GM12878 (cell line): ENCODE results near the gene HLA-DRB1. TPM values are rescaled to one million over a fixed set of nuclear protein-coding genes. Genes with fewer than 3 reads are reported as not detected.

Experiments
- ATAC-seq: fragments of 200-7000 bp; cut with Tn5 transposase; 3 replicates; pipeline ENCODE4 v1.9.1; 2020; ENCODE audit warnings: mild to moderate bottlenecking, moderate library complexity
- BruUV-seq: library from RNA; stranded (reverse); fragments of 400-500 nt; replicated peaks from 2 replicates; lab custom pipeline; 2021; lab: Mats Ljungman, UMichigan
- CTCF ChIA-PET: fragments of 300-600 bp; sonication (Branson Sonifier 250); formaldehyde crosslinking; extraction: SDS; loops from one replicate; lab custom pipeline; 2021; ENCODE audit warnings: inconsistent platforms; lab: Yijun Ruan, JAX
- POLR2A ChIA-PET: fragments of 350-600 bp; formaldehyde crosslinking; extraction: SDS; loops from one replicate; lab custom pipeline; 2021; ENCODE audit warnings: inconsistent platforms; lab: Charles Lee
- RAD21 ChIA-PET: fragments of 300-600 bp; sonication (Branson Sonifier 250); formaldehyde crosslinking; loops from one replicate; lab custom pipeline; 2023; ENCODE audit warnings: antibody characterized with exemption; ENCODE audit not compliant: unreplicated experiment; lab: Charles Lee
- SMC1A ChIA-PET: fragments of 300-600 bp; sonication (Branson Sonifier 250); formaldehyde crosslinking; loops from one replicate; lab custom pipeline; 2023; ENCODE audit not compliant: unreplicated experiment, uncharacterized antibody; lab: Charles Lee
- DNase-seq: peaks from one replicate; pipeline ENCODE4 v3.0.0-alpha.2; 2011; ENCODE audit warnings: low read depth, low spot score
- FAIRE-seq: peaks from 3 replicates; lab custom pipeline; 2011; peaks lifted over from hg19 to GRCh38; lab: Jason Lieb, UNC
- H2AFZ ChIP-seq: 2 replicates; pipeline ENCODE4 v1.6.0; 2011; ENCODE audit warnings: low read depth, low read length, control low read depth; ENCODE audit not compliant: control insufficient read depth
- H3K27ac ChIP-seq: 2 replicates; pipeline ENCODE4 v1.5.1; 2011; ENCODE audit warnings: control low read depth; ENCODE audit not compliant: control insufficient read depth, insufficient read depth
- H3K27me3 ChIP-seq, 2 experiments: replicated peaks in 1 of 2; 2 replicates each; pipeline versions ENCODE4 v1.6.0 to v1.6.1; 2011; ENCODE audit warnings: low read length in 1 of 2; ENCODE audit not compliant: control insufficient read depth in 2 of 2, insufficient read depth in 2 of 2
- H3K36me3 ChIP-seq, 2 experiments: 2 replicates each; pipeline ENCODE4 v1.5.1; 2011; ENCODE audit warnings: low read length in 1 of 2; ENCODE audit not compliant: control insufficient read depth in 2 of 2, insufficient read depth in 2 of 2
- H3K4me1 ChIP-seq: 2 replicates; pipeline ENCODE4 v1.6.1; 2011; ENCODE audit warnings: mild to moderate bottlenecking, low read length, moderate library complexity, mixed read lengths; ENCODE audit not compliant: control insufficient read depth, insufficient read depth
- H3K4me2 ChIP-seq: 2 replicates; pipeline ENCODE4 v1.6.0; 2011; ENCODE audit warnings: control low read depth; ENCODE audit not compliant: control insufficient read depth, insufficient read depth
- H3K4me3 ChIP-seq: fragments of 200-600 bp; sonication (generic); 2 replicates; pipeline ENCODE4 v1.5.1; 2016
- H3K79me2 ChIP-seq: 2 replicates; pipeline ENCODE4 v1.6.0; 2011; ENCODE audit warnings: low read length; ENCODE audit not compliant: control insufficient read depth, insufficient read depth
- H3K9ac ChIP-seq: 2 replicates; pipeline ENCODE4 v1.8.0; 2011; ENCODE audit warnings: low read length, control low read depth, mixed read lengths; ENCODE audit not compliant: control insufficient read depth, insufficient read depth
- H3K9me3 ChIP-seq: replicated peaks from 3 replicates; pipeline ENCODE4 v1.5.1; 2011; ENCODE audit warnings: mild to moderate bottlenecking, low read length; ENCODE audit not compliant: control insufficient read depth, insufficient read depth
- H4K20me1 ChIP-seq: 2 replicates; pipeline ENCODE4 v1.6.0; 2011; ENCODE audit not compliant: control insufficient read depth, insufficient read depth
- CBX5 ChIP-seq: sonication (generic); IDR thresholded peaks from 2 replicates; pipeline ENCODE4 v1.6.1; 2016; ENCODE audit warnings: low read depth, moderate library complexity, mild to moderate bottlenecking, inconsistent platforms
- HDAC2 ChIP-seq: fragments of 200-600 bp; sonication (generic); IDR thresholded peaks from 2 replicates; pipeline ENCODE4 v1.6.1; 2017
- KDM1A ChIP-seq: fragments of 200-600 bp; sonication (generic); IDR thresholded peaks from 2 replicates; pipeline ENCODE4 v1.6.1; 2016; ENCODE audit warnings: borderline replicate concordance
- MAX ChIP-seq: IDR thresholded peaks from 2 replicates; pipeline ENCODE4 v1.6.1; 2012; ENCODE audit warnings: low read depth, low read length, improper control_type of control experiment
- NBN ChIP-seq: fragments of 450-650 bp; IDR thresholded peaks from 2 replicates; pipeline ENCODE4 v1.6.1; 2016
- POLR2A ChIP-seq: IDR thresholded peaks from 2 replicates; pipeline ENCODE4 v1.6.1; 2011; ENCODE audit warnings: low read depth, mild to moderate bottlenecking, low read length
- POLR2AphosphoS5 ChIP-seq: IDR thresholded peaks from 2 replicates; pipeline ENCODE4 v1.6.1; 2011; ENCODE audit warnings: mild to moderate bottlenecking, low read length, inconsistent platforms
- RAD21 ChIP-seq: IDR thresholded peaks from 2 replicates; pipeline ENCODE4 v1.6.1; 2011; ENCODE audit warnings: mild to moderate bottlenecking, low read depth, low read length, moderate library complexity; ENCODE audit not compliant: insufficient read depth
- RELA ChIP-seq: fragments of 450-650 bp; IDR thresholded peaks from 2 replicates; pipeline ENCODE4 v1.8.0; 2014; ENCODE audit warnings: borderline replicate concordance; ENCODE audit not compliant: partially characterized antibody
- REST ChIP-seq: IDR thresholded peaks from 2 replicates; pipeline ENCODE4 v1.6.1; 2012; ENCODE audit warnings: mild to moderate bottlenecking, low read depth, low read length
- SIN3A ChIP-seq: IDR thresholded peaks from 2 replicates; pipeline ENCODE4 v1.6.1; 2012; ENCODE audit warnings: low read depth, low read length, improper control_type of control experiment
- SMAD1 ChIP-seq: fragments of 450-650 bp; IDR thresholded peaks from 2 replicates; pipeline ENCODE4 v1.6.1; 2018; ENCODE audit warnings: mild to moderate bottlenecking, low read depth; ENCODE audit not compliant: partially characterized antibody
- WGBS: methylation state at CpG from one replicate; pipeline ENCODE4 v1.1.6; 2016; ENCODE audit warnings: low lambda C conversion rate; ENCODE audit not compliant: insufficient replicate concordance, insufficient coverage; ENCODE audit errors: missing lambda C conversion rate; 5-methylcytosine and 5-hydroxymethylcytosine counted together
- in situ Hi-C: fragments of 300-500 bp; cut with MboI; formaldehyde crosslinking; loops from 9 replicates; pipeline ENCODE4 v1.14.3; 2018; ENCODE audit warnings: mixed read lengths
- intact Hi-C: fragments of 100-400 bp; cut with micrococcal nuclease; formaldehyde crosslinking; loops from one replicate; pipeline ENCODE4 v1.14.2; 2022; ENCODE audit not compliant: unreplicated experiment
- polyA plus RNA-seq, 11 experiments: library from polyadenylated mRNA; depleted of rRNA in 4 of 11; unstranded in 6 of 11; stranded (reverse) in 5 of 11; fragments of >200 nt; fragmentation: Nextera tagmentation in 4 of 11; fragmentation: Illumina TruSeq in 1 of 11; extraction: Ambion mirVana in 4 of 11; extraction: Trizol in 1 of 11; gene quantifications; 1 replicate in 1 of 11; 2 replicates in 10 of 11; pipeline versions ENCODE4 v1.2.1 to v1.2.3, GENCODE V29; 2011 to 2016; ENCODE audit warnings: inconsistent platforms in 2 of 11, missing spikeins in 2 of 11, low read depth in 1 of 11
- total RNA-seq, 4 experiments: library from RNA; depleted of rRNA in 3 of 4; stranded (reverse); fragments of >200 nt in 3 of 4; fragmentation: Illumina TruSeq in 1 of 4; extraction: Trizol in 1 of 4; gene quantifications; 2 replicates each; pipeline versions ENCODE4 v1.2.1 to v1.2.3, GENCODE V29; 2013 to 2021

HLA-DRB1 gene
- total and polyA plus RNA-seq, 10 of the 15 experiments (the other 5 are each of a cell fraction or from before 2014, with no cell fraction given) = 312 to 1,082 (median 604) TPM

- TF ChIP-seq MAX = no peak
- no peak for TF ChIP-seq CBX5
- no peak for TF ChIP-seq RAD21
- TF ChIP-seq RELA = no peak
- TF ChIP-seq NBN = no peak
- no peak for TF ChIP-seq REST
- TF ChIP-seq KDM1A = no peak
- TF ChIP-seq SIN3A = no peak
- TF ChIP-seq POLR2A = no peak
- no peak for TF ChIP-seq HDAC2
These were observed 9.1 kb downstream of the HLA-DRB1 start (continued) for GRCh38 chr6:32580593-32580992.

- TF ChIP-seq POLR2AphosphoS5 = peak; percentile 40; the same call in 1 of the 2 replicates
- TF ChIP-seq SMAD1 = no peak
- TF ChIP-seq POLR2A = peak; percentile 42; the same call in 1 of the 2 replicates
- H3K36me3 ChIP-seq = peaks cover 13 to 14% of the 10 kb centered on the region in 2 experiments; a peak in 3 of 4 replicates
- no peak overlapping the region for H3K27ac ChIP-seq
- CTCF ChIA-PET = no interaction called here
- in situ Hi-C loops (no loop called here), intact Hi-C loops (no loop called here)
- no peak overlapping the region for H2AFZ ChIP-seq
- H3K79me2 ChIP-seq = peaks cover 9% of the 10 kb centered on the region
- POLR2A ChIA-PET = interaction anchor here (1.1 kb wide), 1 partner anchor 9 kb away, joined by 3 read pairs; no protein-coding TSS in a partner anchor
- H3K9ac ChIP-seq = no peak overlapping the region
- no peaks in the 10 kb centered on the region for H3K4me1 ChIP-seq
- H3K27me3 ChIP-seq = no peaks in the 10 kb centered on the region
- DNase-seq (no peak), FAIRE-seq (no peak), ATAC-seq (no peak)
- 14% methylated on average over 3 of the region's 3 CpGs for WGBS
- SMC1A ChIA-PET = interaction anchor here (1.2 to 2.2 kb wide), 4 partner anchors 8 to 133 kb away, joined by 3 to 8 read pairs (median 6); no protein-coding TSS in a partner anchor
- no peaks in the 10 kb centered on the region for H3K9me3 ChIP-seq
- H3K4me3 ChIP-seq = no peak overlapping the region
- no peaks in the 10 kb centered on the region for H4K20me1 ChIP-seq
- BruUV-seq = no TSS peak
- H3K4me2 ChIP-seq = no peak overlapping the region
- RAD21 ChIA-PET = interaction anchor here (0.8 to 1.6 kb wide), 3 partner anchors 26 to 118 kb away, joined by 3 to 4 read pairs (median 3); no protein-coding TSS in a partner anchor
These were observed 10.7 kb downstream of the HLA-DRB1 start for GRCh38 chr6:32578962-32579361.
